A549 (cell line): ENCODE results near the gene PBX3.

Experiments used
- EP300 ChIP-seq, 2 experiments: fragments of >200 bp; sonication (Bioruptor Twin); formaldehyde crosslinking; IDR thresholded peaks; 2 replicates in 1 of 2; 3 replicates in 1 of 2; pipeline ENCODE4 v1.6.1; 2016 to 2017
- HDAC2 ChIP-seq: fragments of 200-600 bp; sonication (generic); IDR thresholded peaks from 2 replicates; pipeline ENCODE4 v1.6.1; 2016
- PHF8 ChIP-seq: fragments of 200-600 bp; sonication (generic); IDR thresholded peaks from 2 replicates; pipeline ENCODE4 v1.6.1; 2016; ENCODE audit warnings: low read depth, mild to moderate bottlenecking, antibody characterized with exemption, moderate library complexity, borderline replicate concordance
- POLR2A ChIP-seq: IDR thresholded peaks from 2 replicates; pipeline ENCODE4 v1.6.1; 2012; ENCODE audit warnings: mild to moderate bottlenecking, low read length
- POLR2AphosphoS2 ChIP-seq: conservative IDR thresholded peaks from 2 replicates; pipeline ENCODE4 v1.6.1; 2012; ENCODE audit warnings: low read length, improper control_type of control experiment, inconsistent platforms
- USF2 ChIP-seq: fragments of 450-650 bp; IDR thresholded peaks from 2 replicates; pipeline ENCODE4 v1.6.1; 2014; ENCODE audit warnings: antibody characterized with exemption
- TF ChIP-seq, protein P1 (sequence below): fragments of 200-600 bp; sonication (generic); IDR thresholded peaks from 2 replicates; pipeline ENCODE4 v1.6.1; 2016; ENCODE audit warnings: antibody characterized with exemption, mild to moderate bottlenecking, moderate library complexity
- TF ChIP-seq, protein P2 (sequence below): fragments of >200 bp; sonication (Bioruptor Twin); formaldehyde crosslinking; IDR thresholded peaks from 3 replicates; pipeline ENCODE4 v1.5.1; 2016

DNA sequence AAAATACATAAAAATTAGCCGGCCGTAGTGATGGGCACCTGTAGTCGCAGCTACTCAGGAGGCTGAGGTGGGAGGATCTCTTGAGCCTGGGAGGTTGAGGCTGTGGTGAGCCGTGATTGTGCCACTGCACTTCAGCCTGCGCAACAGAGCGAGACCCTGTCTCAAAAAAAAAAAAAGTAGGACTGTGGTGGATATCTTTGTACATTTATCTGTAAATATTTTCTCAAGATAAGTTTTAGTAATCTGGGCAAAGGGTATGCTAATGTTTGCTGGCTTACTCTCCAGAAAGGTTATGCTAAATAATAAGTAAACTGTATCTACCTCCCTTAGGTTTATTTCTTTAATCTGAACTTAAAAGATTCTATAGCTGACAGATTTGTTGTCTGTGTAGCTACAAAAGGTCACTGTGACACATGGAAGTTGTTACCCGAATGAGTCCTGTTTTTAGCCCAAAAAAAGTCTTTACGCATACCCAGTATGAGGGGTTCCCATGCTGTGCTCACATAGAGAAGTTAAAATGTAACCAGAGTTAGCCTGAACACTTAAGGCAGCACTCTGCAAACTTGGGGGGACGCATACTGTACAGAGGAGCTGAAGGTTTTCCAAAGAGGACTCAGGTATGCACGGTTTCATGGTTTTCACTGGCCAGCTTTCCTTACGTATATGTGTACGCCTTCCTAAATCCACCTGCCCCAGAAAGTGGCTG is 206.3 kb downstream of the PBX3 start:
- TF ChIP-seq, protein P1, sequence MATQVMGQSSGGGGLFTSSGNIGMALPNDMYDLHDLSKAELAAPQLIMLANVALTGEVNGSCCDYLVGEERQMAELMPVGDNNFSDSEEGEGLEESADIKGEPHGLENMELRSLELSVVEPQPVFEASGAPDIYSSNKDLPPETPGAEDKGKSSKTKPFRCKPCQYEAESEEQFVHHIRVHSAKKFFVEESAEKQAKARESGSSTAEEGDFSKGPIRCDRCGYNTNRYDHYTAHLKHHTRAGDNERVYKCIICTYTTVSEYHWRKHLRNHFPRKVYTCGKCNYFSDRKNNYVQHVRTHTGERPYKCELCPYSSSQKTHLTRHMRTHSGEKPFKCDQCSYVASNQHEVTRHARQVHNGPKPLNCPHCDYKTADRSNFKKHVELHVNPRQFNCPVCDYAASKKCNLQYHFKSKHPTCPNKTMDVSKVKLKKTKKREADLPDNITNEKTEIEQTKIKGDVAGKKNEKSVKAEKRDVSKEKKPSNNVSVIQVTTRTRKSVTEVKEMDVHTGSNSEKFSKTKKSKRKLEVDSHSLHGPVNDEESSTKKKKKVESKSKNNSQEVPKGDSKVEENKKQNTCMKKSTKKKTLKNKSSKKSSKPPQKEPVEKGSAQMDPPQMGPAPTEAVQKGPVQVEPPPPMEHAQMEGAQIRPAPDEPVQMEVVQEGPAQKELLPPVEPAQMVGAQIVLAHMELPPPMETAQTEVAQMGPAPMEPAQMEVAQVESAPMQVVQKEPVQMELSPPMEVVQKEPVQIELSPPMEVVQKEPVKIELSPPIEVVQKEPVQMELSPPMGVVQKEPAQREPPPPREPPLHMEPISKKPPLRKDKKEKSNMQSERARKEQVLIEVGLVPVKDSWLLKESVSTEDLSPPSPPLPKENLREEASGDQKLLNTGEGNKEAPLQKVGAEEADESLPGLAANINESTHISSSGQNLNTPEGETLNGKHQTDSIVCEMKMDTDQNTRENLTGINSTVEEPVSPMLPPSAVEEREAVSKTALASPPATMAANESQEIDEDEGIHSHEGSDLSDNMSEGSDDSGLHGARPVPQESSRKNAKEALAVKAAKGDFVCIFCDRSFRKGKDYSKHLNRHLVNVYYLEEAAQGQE, result no peak
- TF ChIP-seq POLR2A (no peak), POLR2AphosphoS2 (no peak), EP300 (IDR thresholded peaks at IDR 0.05) (no peak), PHF8 (no peak), HDAC2 (no peak), USF2 (no peak)
- TF ChIP-seq, protein P2, sequence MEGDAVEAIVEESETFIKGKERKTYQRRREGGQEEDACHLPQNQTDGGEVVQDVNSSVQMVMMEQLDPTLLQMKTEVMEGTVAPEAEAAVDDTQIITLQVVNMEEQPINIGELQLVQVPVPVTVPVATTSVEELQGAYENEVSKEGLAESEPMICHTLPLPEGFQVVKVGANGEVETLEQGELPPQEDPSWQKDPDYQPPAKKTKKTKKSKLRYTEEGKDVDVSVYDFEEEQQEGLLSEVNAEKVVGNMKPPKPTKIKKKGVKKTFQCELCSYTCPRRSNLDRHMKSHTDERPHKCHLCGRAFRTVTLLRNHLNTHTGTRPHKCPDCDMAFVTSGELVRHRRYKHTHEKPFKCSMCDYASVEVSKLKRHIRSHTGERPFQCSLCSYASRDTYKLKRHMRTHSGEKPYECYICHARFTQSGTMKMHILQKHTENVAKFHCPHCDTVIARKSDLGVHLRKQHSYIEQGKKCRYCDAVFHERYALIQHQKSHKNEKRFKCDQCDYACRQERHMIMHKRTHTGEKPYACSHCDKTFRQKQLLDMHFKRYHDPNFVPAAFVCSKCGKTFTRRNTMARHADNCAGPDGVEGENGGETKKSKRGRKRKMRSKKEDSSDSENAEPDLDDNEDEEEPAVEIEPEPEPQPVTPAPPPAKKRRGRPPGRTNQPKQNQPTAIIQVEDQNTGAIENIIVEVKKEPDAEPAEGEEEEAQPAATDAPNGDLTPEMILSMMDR, result no peak
